ENCODE results near the gene NOTO. TPM values are rescaled to one million over a fixed set of nuclear protein-coding genes. Genes with fewer than 3 reads are reported as not detected.

The NOTO gene
- total and polyA plus RNA-seq, 2 donors (not counting 1 experiment from before 2014, with no cell fraction given) = not detected

- H3K36me3 ChIP-seq (replicated peaks in 1 of 2; ENCODE audit: control extremely low read depth in 1 of 2, control insufficient read depth in 1 of 2, extremely low read depth in 1 of 2, insufficient read depth in 2 of 2, low read length in 1 of 2) = no peaks in the 10 kb centered on the region
- no peak overlapping the region for H3K27ac Mint-ChIP-seq
- H4K20me1 ChIP-seq (ENCODE audit: control insufficient read depth, insufficient read depth, low read length, poor library complexity, severe bottlenecking) = no peaks in the 10 kb centered on the region
- peaks cover 16% of the 10 kb centered on the region for H3K4me1 Mint-ChIP-seq
- peak overlapping the region; percentile 94 for H2AFZ ChIP-seq (ENCODE audit: insufficient read depth, low read depth, low read length, poor library complexity, severe bottlenecking)
- TF ChIP-seq EZH2 (IDR thresholded peaks at IDR 0.05; ENCODE audit: borderline replicate concordance, insufficient read depth, low read depth, low read length, poor library complexity, severe bottlenecking) (no peak), CTCF (IDR thresholded peaks at IDR 0.05) (peak; percentile 52)
- peaks cover 24 to 28% of the 10 kb centered on the region in 2 donors for H3K4me1 ChIP-seq (ENCODE audit: control insufficient read depth in 2 of 2, insufficient read depth in 2 of 2, low read length in 2 of 2)
- H3K9ac ChIP-seq (ENCODE audit: low read length) = peak overlapping the region; percentile 67
- POLR2A ChIA-PET = no interaction called here
- intact Hi-C loops (cut with micrococcal nuclease) = loop anchor here (1.0 to 10.0 kb wide), 9 partner anchors 15 to 1253 kb away; partner anchors contain the start of genes PRADC1, RAB11FIP5, SFXN5 and SMYD5
- peaks cover 0 to 53% (median 16%) of the 10 kb centered on the region in 4 experiments for H3K27me3 ChIP-seq (replicated peaks in 1 of 4; ENCODE audit: control extremely low read depth in 1 of 4, control insufficient read depth in 3 of 4, insufficient read depth in 4 of 4, low read length in 3 of 4)
- peak overlapping the region; percentile 94 for H3K4me3 Mint-ChIP-seq
- peak overlapping the region; percentile 89 for H3K4me2 ChIP-seq (replicated peaks; ENCODE audit: low read depth, low read length, poor library complexity, severe bottlenecking)
- WGBS (ENCODE audit: insufficient coverage) = 0% methylated on average over 5 of the region's 12 CpGs
- H3K9me3 ChIP-seq (ENCODE audit: control extremely low read depth in 1 of 3, control insufficient read depth in 2 of 3, insufficient read depth in 1 of 3, low read length in 2 of 3) = no peaks in the 10 kb centered on the region
- H3K9me3 Mint-ChIP-seq (ENCODE audit: insufficient read depth) = no peaks in the 10 kb centered on the region
- H3K27me3 Mint-ChIP-seq = peaks cover 55% of the 10 kb centered on the region
- H3K27ac ChIP-seq (ENCODE audit: low read length in 2 of 2) = no peak overlapping the region
- peak overlapping the region in 2 of 5 experiments; percentile 72 to 76 for H3K4me3 ChIP-seq (ENCODE audit: control extremely low read depth in 1 of 5, extremely low read depth in 1 of 5, insufficient read depth in 1 of 5, low read depth in 2 of 5, low read length in 4 of 5)
- no peak for DNase-seq
- ATAC-seq (ENCODE audit: low read depth) = no peak
- CTCF ChIA-PET = interaction anchor here (0.8 to 6.6 kb wide), 37 partner anchors 10 to 1476 kb away, joined by 3 to 137 read pairs (median 6); partner anchors contain the start of genes ALMS1, CCT7, FBXO41 and PRADC1
- no peaks in the 10 kb centered on the region for H3K79me2 ChIP-seq (ENCODE audit: control insufficient read depth, insufficient read depth, low read length)
Measured at GRCh38 chr2:73177645-73178255, 24.6 kb upstream of the NOTO start.

GRCh38 chr2:73185965-73186364 lies 16.4 kb upstream of the NOTO start:
- Mint-ChIP-seq H3K4me3 (no peak overlapping the region), H3K27me3 (peaks cover 28% of the 10 kb centered on the region), H3K9me3 (ENCODE audit: insufficient read depth) (peaks cover 6% of the 10 kb centered on the region), H3K27ac (no peak overlapping the region), H3K4me1 (no peaks in the 10 kb centered on the region)
- ChIA-PET CTCF (interaction anchor here (3.7 kb wide), 1 partner anchor 8 kb away, joined by 27 read pairs; no protein-coding TSS in a partner anchor), POLR2A (no interaction called here)
- no peak overlapping the region for H3K4me2 ChIP-seq (replicated peaks; ENCODE audit: low read depth, low read length, poor library complexity, severe bottlenecking)
- H4K20me1 ChIP-seq (ENCODE audit: control insufficient read depth, insufficient read depth, low read length, poor library complexity, severe bottlenecking) = no peaks in the 10 kb centered on the region
- ATAC-seq (ENCODE audit: low read depth) = no peak
- no peak overlapping the region for H3K27ac ChIP-seq (ENCODE audit: low read length in 2 of 2)
- H3K9me3 ChIP-seq (ENCODE audit: control extremely low read depth in 1 of 3, control insufficient read depth in 2 of 3, insufficient read depth in 1 of 3, low read length in 2 of 3) = peaks cover 0 to 9% (median 0%) of the 10 kb centered on the region in 3 donors
- TF ChIP-seq EZH2 (IDR thresholded peaks at IDR 0.05; ENCODE audit: borderline replicate concordance, insufficient read depth, low read depth, low read length, poor library complexity, severe bottlenecking) (no peak), CTCF (IDR thresholded peaks at IDR 0.05) (no peak)
- H3K79me2 ChIP-seq (ENCODE audit: control insufficient read depth, insufficient read depth, low read length) = no peaks in the 10 kb centered on the region
- intact Hi-C loops (cut with micrococcal nuclease) = no loop called here
- no peak overlapping the region for H3K9ac ChIP-seq (ENCODE audit: low read length)
- H3K4me3 ChIP-seq (ENCODE audit: control extremely low read depth in 1 of 5, extremely low read depth in 1 of 5, insufficient read depth in 1 of 5, low read depth in 2 of 5, low read length in 4 of 5) = no peak overlapping the region
- no peak overlapping the region for H2AFZ ChIP-seq (ENCODE audit: insufficient read depth, low read depth, low read length, poor library complexity, severe bottlenecking)
- WGBS (ENCODE audit: insufficient coverage) = no CpG with 5 or more reads among the region's 2 CpGs
- H3K4me1 ChIP-seq (ENCODE audit: control insufficient read depth in 2 of 2, insufficient read depth in 2 of 2, low read length in 2 of 2) = no peaks in the 10 kb centered on the region
- peaks cover 0 to 20% (median 0%) of the 10 kb centered on the region in 4 experiments for H3K27me3 ChIP-seq (replicated peaks in 1 of 4; ENCODE audit: control extremely low read depth in 1 of 4, control insufficient read depth in 3 of 4, insufficient read depth in 4 of 4, low read length in 3 of 4)
- no peaks in the 10 kb centered on the region for H3K36me3 ChIP-seq (replicated peaks in 1 of 2; ENCODE audit: control extremely low read depth in 1 of 2, control insufficient read depth in 1 of 2, extremely low read depth in 1 of 2, insufficient read depth in 2 of 2, low read length in 1 of 2)
- no peak for DNase-seq

Measured in B cell (primary cell).